Measurements from ENCODE around the gene ACTL8. TPM values are rescaled to one million over a fixed set of nuclear protein-coding genes. Genes with fewer than 3 reads are reported as not detected.

Gene ACTL8
- total RNA-seq, 1 experiment from 2014 or later, result 0.69 TPM

- Histone ChIP-seq H3K27me3 (ENCODE audit: insufficient read depth, low read length) (peaks cover 39% of the 10 kb centered on the region), H3K4me1 (ENCODE audit: control insufficient read depth in 1 of 2, insufficient read depth in 2 of 2, low read length in 2 of 2) (no peaks in the 10 kb centered on the region), H3K27ac (ENCODE audit: low read depth, low read length) (no peak overlapping the region), H3K9ac (ENCODE audit: low read length) (no peak overlapping the region), H4K20me1 (ENCODE audit: insufficient read depth) (no peaks in the 10 kb centered on the region), H3K4me2 (ENCODE audit: low read length) (no peak overlapping the region), H3K4me3 (replicated peaks in 1 of 2; ENCODE audit: low read depth in 1 of 2, low read length in 2 of 2) (no peak overlapping the region), H3K9me3 (ENCODE audit: control insufficient read depth in 1 of 2, insufficient read depth in 1 of 2, low read depth in 1 of 2, low read length in 2 of 2) (no peaks in the 10 kb centered on the region), H3K79me2 (ENCODE audit: insufficient read depth, low read length) (no peaks in the 10 kb centered on the region), H2AFZ (ENCODE audit: low read depth, low read length, poor library complexity, severe bottlenecking) (no peak overlapping the region), H3K36me3 (ENCODE audit: control insufficient read depth in 1 of 2, insufficient read depth in 2 of 2, low read length in 2 of 2) (no peaks in the 10 kb centered on the region), H3K9me2 (ENCODE audit: insufficient read depth) (no peaks in the 10 kb centered on the region)
- DNase-seq (ENCODE audit: low read depth, low spot score) (no peak), ATAC-seq (no peak)
- intact Hi-C loops (cut with micrococcal nuclease), result no loop called here
- TF ChIP-seq TCF7L2 (IDR thresholded peaks at IDR 0.05; ENCODE audit: borderline replicate concordance, extremely low read depth, insufficient read depth, insufficient read length) (no peak), RAD21 (IDR thresholded peaks at IDR 0.05; ENCODE audit: low read depth) (no peak), CTCF (IDR thresholded peaks at IDR 0.05 in 2 of 3, conservative IDR thresholded peaks at IDR 0.05 in 1 of 3; ENCODE audit: borderline replicate concordance in 1 of 3, insufficient read depth in 1 of 3, low read depth in 2 of 3, low read length in 2 of 3) (no peak), ZNF274 (IDR thresholded peaks at IDR 0.05; ENCODE audit: low read depth, low read length) (no peak), CEBPB (IDR thresholded peaks at IDR 0.05; ENCODE audit: low read depth) (no peak), POLR2A (IDR thresholded peaks at IDR 0.05; ENCODE audit: borderline replicate concordance, extremely low read depth, insufficient read depth, insufficient read length) (no peak), CBX3 (IDR thresholded peaks at IDR 0.05; ENCODE audit: low read depth) (no peak), ELF1 (IDR thresholded peaks at IDR 0.05; ENCODE audit: borderline replicate concordance, low read depth) (no peak), POLR2AphosphoS5 (IDR thresholded peaks at IDR 0.05; ENCODE audit: low read depth, low read length) (no peak), YY1 (IDR thresholded peaks at IDR 0.05; ENCODE audit: extremely low read depth, insufficient replicate concordance, low read depth, low read length) (no peak), SRF (IDR thresholded peaks at IDR 0.05; ENCODE audit: low read depth) (no peak), ATF3 (IDR thresholded peaks at IDR 0.05) (no peak), REST (IDR thresholded peaks at IDR 0.05; ENCODE audit: low read depth) (no peak), ZFX (IDR thresholded peaks at IDR 0.05) (no peak), MAX (IDR thresholded peaks at IDR 0.05) (no peak), SP1 (IDR thresholded peaks at IDR 0.05; ENCODE audit: low read depth) (no peak), EZH2phosphoT487 (IDR thresholded peaks at IDR 0.05; ENCODE audit: borderline replicate concordance) (no peak)
- RAD21 ChIA-PET (ENCODE audit: low non-redundant PET in 1 of 2, low total read pairs in 2 of 2, uncharacterized antibody in 2 of 2, unreplicated experiment in 2 of 2), result no interaction called here
- CTCF ChIA-PET, result no interaction called here
- no TSS peak for BruUV-seq (replicated peaks)
- POLR2A ChIA-PET, result no interaction called here
Measured at GRCh38 chr1:17833661-17834501, 78.7 kb downstream of the ACTL8 start.
